ENCODE measurements around the gene NLK.

Gene NLK

DNA sequence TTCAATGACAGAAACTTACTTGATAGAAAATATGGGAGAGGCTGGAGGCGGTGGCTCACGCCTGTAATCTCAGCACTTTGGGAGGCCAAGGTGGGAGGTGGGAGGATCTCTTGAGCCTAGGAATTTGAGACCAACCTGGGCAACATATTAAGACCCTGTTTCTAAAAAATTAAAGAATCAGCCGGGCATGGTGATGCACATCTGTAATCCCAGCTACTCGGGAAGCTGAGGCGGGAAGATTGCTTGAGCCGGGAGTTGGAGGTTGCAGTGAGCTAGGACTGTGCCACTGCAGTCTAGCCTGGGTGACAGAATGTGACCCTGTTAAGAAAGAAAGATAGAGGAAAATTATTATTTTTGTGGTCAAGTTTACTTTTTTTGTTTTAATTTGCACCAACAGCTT lies 2.1 kb upstream of the NLK start:
- TF ChIP-seq POLR2A (IDR thresholded peaks at IDR 0.05; ENCODE audit: extremely low read depth, insufficient read length) (no peak), MYC (IDR thresholded peaks at IDR 0.05; ENCODE audit: low read depth, low read length) (no peak)
- TF ChIP-seq, protein P1, sequence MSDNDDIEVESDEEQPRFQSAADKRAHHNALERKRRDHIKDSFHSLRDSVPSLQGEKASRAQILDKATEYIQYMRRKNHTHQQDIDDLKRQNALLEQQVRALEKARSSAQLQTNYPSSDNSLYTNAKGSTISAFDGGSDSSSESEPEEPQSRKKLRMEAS (IDR thresholded peaks at IDR 0.05; ENCODE audit: low read depth, low read length) = no peak
- TF ChIP-seq, protein P2, sequence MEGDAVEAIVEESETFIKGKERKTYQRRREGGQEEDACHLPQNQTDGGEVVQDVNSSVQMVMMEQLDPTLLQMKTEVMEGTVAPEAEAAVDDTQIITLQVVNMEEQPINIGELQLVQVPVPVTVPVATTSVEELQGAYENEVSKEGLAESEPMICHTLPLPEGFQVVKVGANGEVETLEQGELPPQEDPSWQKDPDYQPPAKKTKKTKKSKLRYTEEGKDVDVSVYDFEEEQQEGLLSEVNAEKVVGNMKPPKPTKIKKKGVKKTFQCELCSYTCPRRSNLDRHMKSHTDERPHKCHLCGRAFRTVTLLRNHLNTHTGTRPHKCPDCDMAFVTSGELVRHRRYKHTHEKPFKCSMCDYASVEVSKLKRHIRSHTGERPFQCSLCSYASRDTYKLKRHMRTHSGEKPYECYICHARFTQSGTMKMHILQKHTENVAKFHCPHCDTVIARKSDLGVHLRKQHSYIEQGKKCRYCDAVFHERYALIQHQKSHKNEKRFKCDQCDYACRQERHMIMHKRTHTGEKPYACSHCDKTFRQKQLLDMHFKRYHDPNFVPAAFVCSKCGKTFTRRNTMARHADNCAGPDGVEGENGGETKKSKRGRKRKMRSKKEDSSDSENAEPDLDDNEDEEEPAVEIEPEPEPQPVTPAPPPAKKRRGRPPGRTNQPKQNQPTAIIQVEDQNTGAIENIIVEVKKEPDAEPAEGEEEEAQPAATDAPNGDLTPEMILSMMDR (IDR thresholded peaks at IDR 0.05; ENCODE audit: low read depth, low read length) = no peak

DNA sequence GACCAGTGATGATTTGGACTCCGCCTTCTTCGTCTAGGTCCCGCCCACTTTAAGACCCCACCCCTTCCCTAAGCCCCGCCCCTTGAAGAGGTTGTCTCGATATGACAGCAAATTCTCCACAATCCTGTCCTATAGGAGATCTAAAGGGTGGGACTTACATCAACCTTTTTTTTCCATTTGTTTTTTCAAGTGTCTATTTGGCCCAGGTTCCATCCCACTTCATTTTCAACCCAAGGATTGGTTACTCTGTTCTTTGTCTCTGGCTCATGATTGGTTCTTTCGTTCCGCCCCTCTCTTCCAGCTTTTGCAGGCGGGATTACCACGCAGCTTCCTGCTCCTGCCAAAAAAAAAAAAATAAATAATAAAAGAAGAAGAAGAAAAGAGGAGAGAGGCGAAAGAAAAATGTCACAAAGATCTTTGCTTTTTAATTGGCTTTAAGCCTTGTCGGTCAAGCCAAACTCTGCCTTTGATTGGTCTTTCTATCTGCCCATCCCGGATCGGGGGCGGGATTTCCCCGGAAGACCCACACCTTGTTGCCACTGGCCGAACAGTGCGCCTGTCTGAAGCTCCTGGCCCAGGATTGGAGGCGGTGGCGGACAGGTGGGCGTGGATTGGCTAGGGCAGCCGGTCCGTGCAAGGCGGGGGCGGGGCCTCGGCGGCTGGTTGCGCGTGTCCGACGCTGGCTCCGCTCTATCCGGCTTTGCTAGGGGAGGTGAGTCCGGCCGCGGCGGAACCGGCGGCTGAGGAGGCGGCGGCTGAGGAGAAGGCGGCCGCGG lies 1.2 kb upstream of the NLK start:
- peak overlapping the region; percentile 72 for H3K4me3 ChIP-seq (ENCODE audit: low read depth, low read length)
- peak; percentile 100 for DNase-seq (ENCODE audit: low read depth)
- TF ChIP-seq, protein P1 (IDR thresholded peaks at IDR 0.05; ENCODE audit: low read depth, low read length) = peak; percentile 56
- TF ChIP-seq MYC (IDR thresholded peaks at IDR 0.05; ENCODE audit: low read depth, low read length) = peak; percentile 20
- peak; percentile 59 for TF ChIP-seq POLR2A (IDR thresholded peaks at IDR 0.05; ENCODE audit: extremely low read depth, insufficient read length)
- TF ChIP-seq, protein P2 (IDR thresholded peaks at IDR 0.05; ENCODE audit: low read depth, low read length) = no peak

More for the DNA sequence above, 2.1 kb upstream of the NLK start:
- no peak for DNase-seq (ENCODE audit: low read depth)
- H3K4me3 ChIP-seq (ENCODE audit: low read depth, low read length) = peak overlapping the region; percentile 72

DNA sequence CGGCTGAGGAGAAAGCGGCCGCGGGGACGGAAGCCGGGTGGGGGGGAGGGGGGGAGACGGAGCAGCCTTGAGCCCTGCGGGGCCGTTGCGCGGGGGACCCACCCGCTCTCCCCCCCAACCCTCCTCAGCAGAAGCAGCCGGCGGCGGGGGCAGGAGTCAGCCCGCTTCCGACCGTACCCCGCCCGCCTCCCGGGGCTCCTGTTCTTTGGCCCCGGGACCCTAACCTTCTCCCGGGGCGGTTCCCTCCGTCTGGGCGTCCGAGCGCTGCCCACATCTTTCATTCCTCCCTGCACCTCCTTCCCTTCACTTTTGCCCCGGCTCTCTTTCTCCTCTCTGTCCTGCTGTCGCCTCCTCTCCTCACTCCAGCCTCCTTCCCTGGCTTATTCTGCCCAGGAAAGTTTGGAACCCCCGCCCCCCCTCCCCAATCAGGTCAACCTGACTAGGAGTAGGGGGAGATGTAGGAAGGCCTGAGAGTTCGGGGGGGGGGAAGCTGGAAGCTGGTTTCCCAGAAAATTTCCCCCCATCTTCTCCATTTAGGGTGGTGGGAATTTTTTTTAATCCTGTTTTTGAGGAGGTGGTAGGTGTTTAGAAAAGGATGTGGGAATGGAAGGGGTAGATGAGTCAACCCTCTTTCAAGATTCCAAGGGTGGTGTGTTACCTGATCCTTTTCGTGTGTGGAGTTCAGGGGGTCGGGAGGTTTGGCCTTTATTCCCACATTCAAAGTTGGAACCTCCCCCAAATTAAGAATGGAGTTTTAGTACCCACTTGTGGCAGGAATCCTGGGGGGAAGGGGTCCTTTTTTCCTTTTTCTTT lies 427 bp upstream of the NLK start:
- DNase-seq (ENCODE audit: low read depth) = no peak
- TF ChIP-seq, protein P1 (IDR thresholded peaks at IDR 0.05; ENCODE audit: low read depth, low read length) = no peak
- TF ChIP-seq POLR2A (IDR thresholded peaks at IDR 0.05; ENCODE audit: extremely low read depth, insufficient read length) (no peak), MYC (IDR thresholded peaks at IDR 0.05; ENCODE audit: low read depth, low read length) (no peak; the same call in 1 of the 2 replicates)
- TF ChIP-seq, protein P2 (IDR thresholded peaks at IDR 0.05; ENCODE audit: low read depth, low read length) = no peak
- peak overlapping the region; percentile 72 for H3K4me3 ChIP-seq (ENCODE audit: low read depth, low read length)

DNA sequence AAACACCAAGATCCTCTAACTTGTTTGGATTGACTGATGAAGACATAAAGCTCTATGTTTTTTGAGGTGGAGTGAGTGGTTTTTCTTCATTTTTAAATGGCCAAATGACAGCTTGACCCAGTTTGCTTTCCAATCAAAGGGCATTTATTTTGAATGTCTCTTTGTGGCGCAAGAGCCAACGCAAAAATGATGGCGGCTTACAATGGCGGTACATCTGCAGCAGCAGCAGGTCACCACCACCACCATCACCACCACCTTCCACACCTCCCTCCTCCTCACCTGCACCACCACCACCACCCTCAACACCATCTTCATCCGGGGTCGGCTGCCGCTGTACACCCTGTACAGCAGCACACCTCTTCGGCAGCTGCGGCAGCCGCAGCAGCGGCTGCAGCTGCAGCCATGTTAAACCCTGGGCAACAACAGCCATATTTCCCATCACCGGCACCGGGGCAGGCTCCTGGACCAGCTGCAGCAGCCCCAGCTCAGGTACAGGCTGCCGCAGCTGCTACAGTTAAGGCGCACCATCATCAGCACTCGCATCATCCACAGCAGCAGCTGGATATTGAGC lies 329 bp downstream of the NLK start:
- TF ChIP-seq, protein P2 (IDR thresholded peaks at IDR 0.05; ENCODE audit: low read depth, low read length) = no peak
- TF ChIP-seq, protein P1 (IDR thresholded peaks at IDR 0.05; ENCODE audit: low read depth, low read length) = no peak
- TF ChIP-seq POLR2A (IDR thresholded peaks at IDR 0.05; ENCODE audit: extremely low read depth, insufficient read length) (no peak), MYC (IDR thresholded peaks at IDR 0.05; ENCODE audit: low read depth, low read length) (no peak)
- H3K4me3 ChIP-seq (ENCODE audit: low read depth, low read length) = peak overlapping the region; percentile 72
- DNase-seq (ENCODE audit: low read depth) = no peak

DNA sequence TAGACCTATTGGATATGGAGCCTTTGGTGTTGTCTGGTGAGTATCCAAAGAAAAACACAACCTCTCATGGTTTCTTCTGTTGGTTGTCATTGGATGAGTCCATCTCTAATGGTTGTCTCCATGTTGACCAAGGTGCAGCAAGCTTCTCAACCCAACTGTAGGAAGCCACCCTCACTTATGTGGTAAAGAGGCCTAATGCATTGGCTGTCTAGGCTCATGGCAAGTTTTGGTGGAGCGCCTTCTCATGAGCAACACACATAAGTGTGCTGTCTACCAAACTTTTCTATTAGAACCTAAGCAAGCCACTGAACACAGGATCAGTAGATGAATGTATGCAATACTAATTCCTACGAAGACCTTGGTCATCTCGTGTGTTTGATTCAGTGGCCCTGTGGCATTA lies 819 bp downstream of the NLK start:
- no peak for DNase-seq (ENCODE audit: low read depth)
- TF ChIP-seq, protein P1 (IDR thresholded peaks at IDR 0.05; ENCODE audit: low read depth, low read length) = no peak
- TF ChIP-seq, protein P2 (IDR thresholded peaks at IDR 0.05; ENCODE audit: low read depth, low read length) = no peak
- TF ChIP-seq MYC (IDR thresholded peaks at IDR 0.05; ENCODE audit: low read depth, low read length) (no peak), POLR2A (IDR thresholded peaks at IDR 0.05; ENCODE audit: extremely low read depth, insufficient read length) (no peak)
- H3K4me3 ChIP-seq (ENCODE audit: low read depth, low read length) = peak overlapping the region; percentile 22
